ENCODE measurements around the gene NEU3.

The NEU3 gene

GRCh38 chr11:75050516-75050915 is 61.8 kb downstream of the NEU3 start:
- H3K27ac ChIP-seq, result no peak overlapping the region
- DNase-seq (ENCODE audit: low spot score), result no peak
- CTCF ChIA-PET, result interaction anchor here (0.7 to 0.9 kb wide), 2 partner anchors 198 to 1063 kb away, joined by 3 read pairs; no protein-coding TSS in a partner anchor
- no peak for TF ChIP-seq CTCF (conservative IDR thresholded peaks at IDR 0.05; ENCODE audit: low read depth)
- POLR2A ChIA-PET (ENCODE audit: low non-redundant PET), result no interaction called here

- CTCF ChIA-PET, result no interaction called here
Measured at GRCh38 chr11:75051043-75051442, 62.3 kb downstream of the NEU3 start.

GRCh38 chr11:75052457-75052856 is 63.7 kb downstream of the NEU3 start:
- TF ChIP-seq CTCF (conservative IDR thresholded peaks at IDR 0.05; ENCODE audit: low read depth), result no peak
- H3K27ac ChIP-seq, result no peak overlapping the region
- DNase-seq (ENCODE audit: low spot score), result no peak
- CTCF ChIA-PET, result no interaction called here
- POLR2A ChIA-PET (ENCODE audit: low non-redundant PET), result no interaction called here

More at GRCh38 chr11:75051043-75051442, 62.3 kb downstream of the NEU3 start:
- POLR2A ChIA-PET (ENCODE audit: low non-redundant PET), result no interaction called here
- no peak for DNase-seq (ENCODE audit: low spot score)
- H3K27ac ChIP-seq, result no peak overlapping the region
- TF ChIP-seq CTCF (conservative IDR thresholded peaks at IDR 0.05; ENCODE audit: low read depth), result no peak

- POLR2A ChIA-PET (ENCODE audit: low non-redundant PET), result no interaction called here
- H3K27ac ChIP-seq, result no peak overlapping the region
- TF ChIP-seq CTCF (conservative IDR thresholded peaks at IDR 0.05; ENCODE audit: low read depth), result no peak
- no peak for DNase-seq (ENCODE audit: low spot score)
- CTCF ChIA-PET, result interaction anchor here (0.6 to 1.2 kb wide), 2 partner anchors 23 to 1387 kb away, joined by 3 read pairs; no protein-coding TSS in a partner anchor
Measured at GRCh38 chr11:75055511-75055910, 66.8 kb downstream of the NEU3 start.

- no peak for TF ChIP-seq CTCF (conservative IDR thresholded peaks at IDR 0.05; ENCODE audit: low read depth)
- POLR2A ChIA-PET (ENCODE audit: low non-redundant PET), result no interaction called here
- no peak overlapping the region for H3K27ac ChIP-seq
- DNase-seq (ENCODE audit: low spot score), result no peak
- CTCF ChIA-PET, result no interaction called here
Measured at GRCh38 chr11:75056814-75057213, 68.1 kb downstream of the NEU3 start.

GRCh38 chr11:75059299-75059698 is 70.6 kb downstream of the NEU3 start:
- no peak overlapping the region for H3K27ac ChIP-seq
- DNase-seq (ENCODE audit: low spot score), result no peak
- ChIA-PET CTCF (interaction anchor here (1.1 to 1.3 kb wide), 3 partner anchors 28 to 190 kb away, joined by 3 to 4 read pairs (median 3); no protein-coding TSS in a partner anchor), POLR2A (ENCODE audit: low non-redundant PET) (no interaction called here)
- TF ChIP-seq CTCF (conservative IDR thresholded peaks at IDR 0.05; ENCODE audit: low read depth), result no peak

Measured in RWPE1 (cell line).